PFSK-1 (cell line): Measurements from ENCODE around the gene SLC44A1.

Source experiments
- POLR2AphosphoS5 ChIP-seq: IDR thresholded peaks from 2 replicates; pipeline ENCODE4 v1.6.1; 2012; ENCODE audit warnings: low read depth, mild to moderate bottlenecking, control low read depth, low read length, moderate library complexity
- SIN3A ChIP-seq: IDR thresholded peaks from 2 replicates; pipeline ENCODE4 v1.6.1; 2012; ENCODE audit warnings: mild to moderate bottlenecking, low read length, moderate library complexity, borderline replicate concordance; ENCODE audit not compliant: insufficient read depth
- TAF1 ChIP-seq: IDR thresholded peaks from 2 replicates; pipeline ENCODE4 v1.6.1; 2012; ENCODE audit warnings: low read length, control low read depth, borderline replicate concordance; ENCODE audit not compliant: insufficient read depth
- TF ChIP-seq, protein P1 (sequence below), 2 experiments: IDR thresholded peaks; 2 replicates each; pipeline versions ENCODE4 v1.6.1 to v1.8.0; 2011 to 2012; ENCODE audit warnings: low read depth in 2 of 2, low read length in 2 of 2, control low read depth in 1 of 2, inconsistent platforms in 1 of 2, mild to moderate bottlenecking in 1 of 2, moderate library complexity in 1 of 2; ENCODE audit not compliant: insufficient read depth in 1 of 2

- TF ChIP-seq TAF1 = no peak
- TF ChIP-seq, protein P1, sequence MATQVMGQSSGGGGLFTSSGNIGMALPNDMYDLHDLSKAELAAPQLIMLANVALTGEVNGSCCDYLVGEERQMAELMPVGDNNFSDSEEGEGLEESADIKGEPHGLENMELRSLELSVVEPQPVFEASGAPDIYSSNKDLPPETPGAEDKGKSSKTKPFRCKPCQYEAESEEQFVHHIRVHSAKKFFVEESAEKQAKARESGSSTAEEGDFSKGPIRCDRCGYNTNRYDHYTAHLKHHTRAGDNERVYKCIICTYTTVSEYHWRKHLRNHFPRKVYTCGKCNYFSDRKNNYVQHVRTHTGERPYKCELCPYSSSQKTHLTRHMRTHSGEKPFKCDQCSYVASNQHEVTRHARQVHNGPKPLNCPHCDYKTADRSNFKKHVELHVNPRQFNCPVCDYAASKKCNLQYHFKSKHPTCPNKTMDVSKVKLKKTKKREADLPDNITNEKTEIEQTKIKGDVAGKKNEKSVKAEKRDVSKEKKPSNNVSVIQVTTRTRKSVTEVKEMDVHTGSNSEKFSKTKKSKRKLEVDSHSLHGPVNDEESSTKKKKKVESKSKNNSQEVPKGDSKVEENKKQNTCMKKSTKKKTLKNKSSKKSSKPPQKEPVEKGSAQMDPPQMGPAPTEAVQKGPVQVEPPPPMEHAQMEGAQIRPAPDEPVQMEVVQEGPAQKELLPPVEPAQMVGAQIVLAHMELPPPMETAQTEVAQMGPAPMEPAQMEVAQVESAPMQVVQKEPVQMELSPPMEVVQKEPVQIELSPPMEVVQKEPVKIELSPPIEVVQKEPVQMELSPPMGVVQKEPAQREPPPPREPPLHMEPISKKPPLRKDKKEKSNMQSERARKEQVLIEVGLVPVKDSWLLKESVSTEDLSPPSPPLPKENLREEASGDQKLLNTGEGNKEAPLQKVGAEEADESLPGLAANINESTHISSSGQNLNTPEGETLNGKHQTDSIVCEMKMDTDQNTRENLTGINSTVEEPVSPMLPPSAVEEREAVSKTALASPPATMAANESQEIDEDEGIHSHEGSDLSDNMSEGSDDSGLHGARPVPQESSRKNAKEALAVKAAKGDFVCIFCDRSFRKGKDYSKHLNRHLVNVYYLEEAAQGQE (IDR thresholded peaks at IDR 0.05; ENCODE audit: insufficient read depth in 1 of 2, low read depth in 2 of 2, low read length in 2 of 2) = no peak
- TF ChIP-seq POLR2AphosphoS5 = no peak
- TF ChIP-seq SIN3A = no peak
These were observed 176.7 kb downstream of the SLC44A1 start for GRCh38 chr9:105421154-105421553.
